H1 (cell line): ENCODE results near the gene AKT1. TPM values are rescaled to one million over a fixed set of nuclear protein-coding genes. Genes with fewer than 3 reads are reported as not detected.
A peak's percentile ranks its signal among the peaks of the same experiment; 100 is the strongest.

Source experiments
- CTCF ChIA-PET: fragments of 300-600 bp; sonication (Branson Sonifier 250); formaldehyde crosslinking; loops from one replicate; lab custom pipeline; 2021; ENCODE audit not compliant: partially characterized antibody; lab: Charles Lee
- POLR2A ChIA-PET: fragments of 300-600 bp; sonication (Branson Sonifier 250); formaldehyde crosslinking; loops from one replicate; lab custom pipeline; 2021; ENCODE audit warnings: inconsistent platforms; ENCODE audit not compliant: partially characterized antibody; lab: Charles Lee
- DNase-seq, 2 experiments: peaks; one replicate each; pipeline versions ENCODE4 v3.0.0 to v3.0.0-alpha.2; 2010 to 2022; ENCODE audit warnings: low spot score in 2 of 2, low read depth in 1 of 2, mixed read lengths in 1 of 2
- FAIRE-seq: peaks from 2 replicates; lab custom pipeline; 2011; peaks lifted over from hg19 to GRCh38; lab: Jason Lieb, UNC
- H2AFZ ChIP-seq: 2 replicates; pipeline ENCODE4 v1.8.1; 2012; ENCODE audit warnings: low read length, inconsistent platforms
- H2AK5ac ChIP-seq: 2 replicates; pipeline ENCODE4 v1.6.1; 2013; ENCODE audit warnings: low read depth, low read length
- H2BK120ac ChIP-seq: replicated peaks from 2 replicates; pipeline ENCODE3; 2013; ENCODE audit warnings: low read depth, low read length, inconsistent platforms
- H2BK12ac ChIP-seq: 2 replicates; pipeline ENCODE4 v1.6.1; 2013; ENCODE audit warnings: low read depth, low read length
- H2BK15ac ChIP-seq: 2 replicates; pipeline ENCODE4 v1.6.1; 2013; ENCODE audit warnings: low read length
- H2BK20ac ChIP-seq: 2 replicates; pipeline ENCODE4 v1.6.1; 2013; ENCODE audit warnings: low read length
- H2BK5ac ChIP-seq: 2 replicates; pipeline ENCODE4 v1.6.1; 2013; ENCODE audit warnings: low read depth, low read length
- H3K14ac ChIP-seq: 2 replicates; pipeline ENCODE4 v1.6.1; 2013; ENCODE audit warnings: inconsistent platforms; ENCODE audit not compliant: insufficient read length
- H3K18ac ChIP-seq: 2 replicates; pipeline ENCODE4 v1.6.1; 2013; ENCODE audit warnings: low read length; ENCODE audit errors: extremely low read depth
- H3K23ac ChIP-seq: 2 replicates; pipeline ENCODE4 v1.6.1; 2013; ENCODE audit warnings: inconsistent platforms; ENCODE audit not compliant: insufficient read length
- H3K23me2 ChIP-seq: 2 replicates; pipeline ENCODE4 v1.6.1; 2013; ENCODE audit warnings: low read depth, low read length
- H3K27ac ChIP-seq: 2 replicates; pipeline ENCODE4 v1.6.1; 2011; ENCODE audit warnings: low read depth, low read length, inconsistent platforms
- H3K27me3 ChIP-seq, 4 experiments: replicated peaks in 1 of 4; 1 replicate in 1 of 4; 2 replicates in 3 of 4; pipeline versions ENCODE4 v1.6.1 to v1.8.1; 2011 to 2013; ENCODE audit warnings: low read length in 3 of 4, mild to moderate bottlenecking in 3 of 4, inconsistent platforms in 2 of 4, mixed read lengths in 2 of 4, moderate library complexity in 1 of 4; ENCODE audit not compliant: control insufficient read depth in 3 of 4, insufficient read depth in 3 of 4; ENCODE audit errors: extremely low read depth in 1 of 4
- H3K36me3 ChIP-seq, 4 experiments: 2 replicates each; pipeline versions ENCODE4 v1.6.1 to v1.8.1; 2011 to 2013; ENCODE audit warnings: mild to moderate bottlenecking in 4 of 4, low read length in 3 of 4, moderate library complexity in 2 of 4, control low read depth in 1 of 4, inconsistent platforms in 1 of 4; ENCODE audit not compliant: insufficient read depth in 4 of 4, control insufficient read depth in 2 of 4
- H3K4ac ChIP-seq: replicated peaks from 2 replicates; pipeline ENCODE3; 2013; ENCODE audit warnings: low read length, low read depth, mixed read lengths, inconsistent platforms; ENCODE audit not compliant: insufficient read length
- H3K4me1 ChIP-seq, 4 experiments: replicated peaks in 1 of 4; 1 replicate in 1 of 4; 2 replicates in 3 of 4; pipeline versions ENCODE4 v1.6.1 to v1.8.1; 2011 to 2013; ENCODE audit warnings: low read length in 3 of 4, inconsistent platforms in 2 of 4, mixed read lengths in 1 of 4; ENCODE audit not compliant: insufficient read depth in 4 of 4, control insufficient read depth in 3 of 4
- H3K4me2 ChIP-seq, 2 experiments: 2 replicates each; pipeline versions ENCODE4 v1.6.1 to v1.8.1; 2011 to 2013; ENCODE audit warnings: low read depth in 2 of 2, low read length in 2 of 2, control low read depth in 1 of 2, inconsistent platforms in 1 of 2, mild to moderate bottlenecking in 1 of 2; ENCODE audit not compliant: insufficient read depth in 1 of 2
- H3K4me3 ChIP-seq, 4 experiments: fragments of 200-600, 300-600 bp in 1 of 4; sonication (generic), shearing (Covaris generic), sonication (Bioruptor Twin) in 1 of 4; 2 replicates each; pipeline versions ENCODE4 v1.5.1 to v1.8.1; 2011 to 2016; ENCODE audit warnings: low read length in 4 of 4, low read depth in 3 of 4, control low read depth in 2 of 4, inconsistent platforms in 2 of 4, mild to moderate bottlenecking in 2 of 4, mixed read lengths in 1 of 4, moderate library complexity in 1 of 4; ENCODE audit not compliant: insufficient read depth in 2 of 4; ENCODE audit errors: extremely low read depth in 1 of 4
- H3K56ac ChIP-seq: replicated peaks from 2 replicates; pipeline ENCODE3; 2013; ENCODE audit warnings: low read depth, mild to moderate bottlenecking, mixed read lengths, low read length, inconsistent platforms; ENCODE audit not compliant: insufficient read length
- H3K79me1 ChIP-seq: 2 replicates; pipeline ENCODE4 v1.6.1; 2013; ENCODE audit warnings: low read depth, low read length, control low read depth
- H3K79me2 ChIP-seq, 2 experiments: 2 replicates each; pipeline versions ENCODE4 v1.6.1 to v1.8.1; 2012 to 2013; ENCODE audit warnings: low read length in 2 of 2, mild to moderate bottlenecking in 2 of 2, inconsistent platforms in 1 of 2; ENCODE audit not compliant: insufficient read depth in 2 of 2, control insufficient read depth in 1 of 2
- H3K9ac ChIP-seq, 4 experiments: replicated peaks in 1 of 4; 1 replicate in 1 of 4; 2 replicates in 3 of 4; pipeline versions ENCODE4 v1.6.1 to v1.8.1; 2011 to 2013; ENCODE audit warnings: low read depth in 3 of 4, low read length in 3 of 4, control low read depth in 2 of 4, mild to moderate bottlenecking in 2 of 4, moderate library complexity in 2 of 4, inconsistent platforms in 1 of 4; ENCODE audit errors: extremely low read depth in 1 of 4
- H3K9me3 ChIP-seq, 2 experiments: 2 replicates each; pipeline versions ENCODE4 v1.6.1 to v1.8.1; 2012 to 2013; ENCODE audit warnings: mild to moderate bottlenecking in 2 of 2, moderate library complexity in 2 of 2, control low read depth in 1 of 2, inconsistent platforms in 1 of 2, low read depth in 1 of 2, low read length in 1 of 2, mixed read lengths in 1 of 2; ENCODE audit not compliant: insufficient read depth in 2 of 2
- H4K20me1 ChIP-seq, 2 experiments: replicated peaks in 1 of 2; 2 replicates each; pipeline versions ENCODE3 to v1.8.1; 2011 to 2013; ENCODE audit warnings: inconsistent platforms in 2 of 2, low read length in 2 of 2, mild to moderate bottlenecking in 1 of 2; ENCODE audit not compliant: insufficient read depth in 2 of 2, control insufficient read depth in 1 of 2
- H4K5ac ChIP-seq: 2 replicates; pipeline ENCODE4 v1.6.1; 2013; ENCODE audit warnings: low read length, low read depth, mixed read lengths, inconsistent platforms; ENCODE audit not compliant: insufficient read length
- H4K8ac ChIP-seq: 2 replicates; pipeline ENCODE4 v1.8.0; 2013; ENCODE audit warnings: mild to moderate bottlenecking, moderate library complexity, low read length, inconsistent platforms; ENCODE audit not compliant: insufficient read depth; ENCODE audit errors: extremely low read depth
- H4K91ac ChIP-seq: replicated peaks from 2 replicates; pipeline ENCODE3; 2013; ENCODE audit warnings: low read length, mixed read lengths, inconsistent platforms; ENCODE audit not compliant: insufficient read length
- CHD1 ChIP-seq: IDR thresholded peaks from 2 replicates; pipeline ENCODE4 v1.6.1; 2012; ENCODE audit warnings: low read depth, low read length, improper control_type of control experiment
- CREB1 ChIP-seq: IDR thresholded peaks from 2 replicates; pipeline ENCODE4 v1.6.1; 2012; ENCODE audit warnings: inconsistent platforms
- FOSL1 ChIP-seq: IDR thresholded peaks from 2 replicates; pipeline ENCODE4 v1.6.1; 2011; ENCODE audit warnings: mild to moderate bottlenecking, low read depth, low read length, moderate library complexity; ENCODE audit not compliant: insufficient read depth
- KDM4A ChIP-seq: IDR thresholded peaks from one replicate; pipeline ENCODE4 v1.7.1; 2012; ENCODE audit warnings: low read depth, mild to moderate bottlenecking, moderate library complexity, low read length, inconsistent platforms; ENCODE audit not compliant: severe bottlenecking
- PHF8 ChIP-seq: fragments of 200-600 bp; sonication (generic); conservative IDR thresholded peaks from 2 replicates; pipeline ENCODE4 v1.7.1; 2012; ENCODE audit warnings: low read depth, mild to moderate bottlenecking, inconsistent platforms, low read length, moderate library complexity
- SP1 ChIP-seq: IDR thresholded peaks from 2 replicates; pipeline ENCODE4 v1.6.1; 2011; ENCODE audit warnings: low read depth, low read length
- WGBS, 2 experiments: shearing (Covaris generic) in 1 of 2; methylation state at CpG; one replicate each; pipeline versions ENCODE4 v1.1.6 to v1.1.7; 2013 to 2015; ENCODE audit warnings: low lambda C conversion rate in 2 of 2, mixed read lengths in 2 of 2, inconsistent platforms in 1 of 2, low coverage in 1 of 2, missing lambda C conversion rate in 1 of 2; ENCODE audit not compliant: insufficient replicate concordance in 2 of 2, insufficient coverage in 1 of 2, insufficient read length in 1 of 2; ENCODE audit errors: extremely low coverage in 1 of 2, missing lambda C conversion rate in 1 of 2; 5-methylcytosine and 5-hydroxymethylcytosine counted together
- polyA plus RNA-seq, 7 experiments: library from polyadenylated mRNA; depleted of rRNA in 3 of 7; stranded (reverse) in 5 of 7; unstranded in 2 of 7; fragments of >200 nt in 5 of 7; fragments of 200-250 nt in 2 of 7; gene quantifications; 1 replicate in 5 of 7; 2 replicates in 1 of 7; 4 replicates in 1 of 7; pipeline versions ENCODE4 v1.2.1 to v1.2.3, GENCODE V29; 2011 to 2013; ENCODE audit warnings: missing spikeins in 2 of 7, mixed read lengths in 2 of 7
- total RNA-seq: library from RNA; stranded (reverse); fragmentation: NEBNext Ultra II Directional; extraction: Animal tissue kit (Norgen Biotek cat#: 25700); gene quantifications from 2 replicates; pipeline ENCODE4 v1.2.1, GENCODE V29; 2021
- TF ChIP-seq, protein P1 (sequence below), 3 experiments: IDR thresholded peaks; 1 replicate in 2 of 3; 2 replicates in 1 of 3; pipeline versions ENCODE4 v1.5.1 to v1.6.1; 2011; ENCODE audit warnings: low read length in 3 of 3, mild to moderate bottlenecking in 3 of 3, inconsistent platforms in 2 of 3, low read depth in 1 of 3, moderate library complexity in 1 of 3; ENCODE audit not compliant: insufficient read depth in 1 of 3; ENCODE audit errors: control extremely low read depth in 1 of 3

AKT1 gene
- total and polyA plus RNA-seq, 2 of the 8 experiments (the other 6 are each of a cell fraction or from before 2014, with no cell fraction given): 68.1 to 71.5 TPM

GRCh38 chr14:104752735-104753527, 42.6 kb downstream of the AKT1 start, which contains the start of gene SIVA1:
Gene SIVA1 (plus strand): TSS chr14:104753147. CDS start chr14:104753202, 55 bp downstream.
- no peak for FAIRE-seq
- peaks cover 0 to 13% (median 5%) of the 10 kb centered on the region in 4 experiments; a peak in 6 of 7 replicates for H3K4me1 ChIP-seq
- no peak within 1 kb of the TSS for H3K14ac ChIP-seq
- TF ChIP-seq SP1: peak; percentile 91
- TF ChIP-seq FOSL1: no peak
- peak; percentile 91 for TF ChIP-seq KDM4A
- TF ChIP-seq, protein P1, sequence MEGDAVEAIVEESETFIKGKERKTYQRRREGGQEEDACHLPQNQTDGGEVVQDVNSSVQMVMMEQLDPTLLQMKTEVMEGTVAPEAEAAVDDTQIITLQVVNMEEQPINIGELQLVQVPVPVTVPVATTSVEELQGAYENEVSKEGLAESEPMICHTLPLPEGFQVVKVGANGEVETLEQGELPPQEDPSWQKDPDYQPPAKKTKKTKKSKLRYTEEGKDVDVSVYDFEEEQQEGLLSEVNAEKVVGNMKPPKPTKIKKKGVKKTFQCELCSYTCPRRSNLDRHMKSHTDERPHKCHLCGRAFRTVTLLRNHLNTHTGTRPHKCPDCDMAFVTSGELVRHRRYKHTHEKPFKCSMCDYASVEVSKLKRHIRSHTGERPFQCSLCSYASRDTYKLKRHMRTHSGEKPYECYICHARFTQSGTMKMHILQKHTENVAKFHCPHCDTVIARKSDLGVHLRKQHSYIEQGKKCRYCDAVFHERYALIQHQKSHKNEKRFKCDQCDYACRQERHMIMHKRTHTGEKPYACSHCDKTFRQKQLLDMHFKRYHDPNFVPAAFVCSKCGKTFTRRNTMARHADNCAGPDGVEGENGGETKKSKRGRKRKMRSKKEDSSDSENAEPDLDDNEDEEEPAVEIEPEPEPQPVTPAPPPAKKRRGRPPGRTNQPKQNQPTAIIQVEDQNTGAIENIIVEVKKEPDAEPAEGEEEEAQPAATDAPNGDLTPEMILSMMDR (IDR thresholded peaks at IDR 0.05; ENCODE audit: control extremely low read depth in 1 of 3, insufficient read depth in 1 of 3, low read depth in 1 of 3, low read length in 3 of 3): no peak
- TF ChIP-seq CREB1: peak; percentile 98
- peak; percentile 98 for TF ChIP-seq PHF8
- TF ChIP-seq CHD1: no peak

More at GRCh38 chr14:104752735-104753527, 42.6 kb downstream of the AKT1 start, which contains the start of gene SIVA1:
- peak within 1 kb of the TSS; percentile 89; the same call in 1 of the 2 replicates for H2AFZ ChIP-seq
- peaks cover 10 to 45% of the 10 kb centered on the region in 2 experiments; a peak in 3 of 4 replicates for H3K79me2 ChIP-seq
- H3K4me2 ChIP-seq: peak within 1 kb of the TSS; percentile 73 to 87
- 0 out of 2 replicates have a peak within 1 kb of the TSS, but pooled peaks have one; percentile 75 for H2BK12ac ChIP-seq
- peak within 1 kb of the TSS; percentile 81 for H3K56ac ChIP-seq
- peak within 1 kb of the TSS; percentile 91 for H4K91ac ChIP-seq
- peaks cover 24% of the 10 kb centered on the region for H3K79me1 ChIP-seq
- H3K9ac ChIP-seq: peak within 1 kb of the TSS; percentile 81 to 93 (median 93)
- H3K23ac ChIP-seq: no peak within 1 kb of the TSS
- ChIA-PET CTCF (interaction anchor here (0.7 to 2.6 kb wide), 13 partner anchors 11 to 804 kb away, joined by 3 to 11 read pairs (median 4); partner anchors contain the start of genes ADSS1 and ZBTB42), POLR2A (interaction anchor here (0.8 to 2.9 kb wide), 22 partner anchors 8 to 142 kb away, joined by 3 to 21 read pairs (median 4); no protein-coding TSS in a partner anchor)
- peak; percentile 95 to 100 for DNase-seq
- peaks cover 18 to 40% of the 10 kb centered on the region in 2 experiments for H4K20me1 ChIP-seq
- H3K27ac ChIP-seq: peak within 1 kb of the TSS; percentile 85
- H2AK5ac ChIP-seq: no peak within 1 kb of the TSS
- H3K27me3 ChIP-seq: no peaks in the 10 kb centered on the region; a peak in 1 of 7 replicates
- peak within 1 kb of the TSS; percentile 93 for H3K18ac ChIP-seq
- H2BK20ac ChIP-seq: no peak within 1 kb of the TSS
- H4K8ac ChIP-seq: peak within 1 kb of the TSS; percentile 98
- H3K23me2 ChIP-seq: peaks cover 5% of the 10 kb centered on the region; the same call in 1 of the 2 replicates
- H2BK15ac ChIP-seq: peak within 1 kb of the TSS; percentile 61; the same call in 1 of the 2 replicates
- H3K36me3 ChIP-seq: peaks cover 8 to 28% (median 18%) of the 10 kb centered on the region in 4 experiments; a peak in 7 of 8 replicates
- peak within 1 kb of the TSS; percentile 86 to 97 (median 94) for H3K4me3 ChIP-seq
- peak within 1 kb of the TSS; percentile 96 for H2BK5ac ChIP-seq
- 2% methylated on average over 63 of the region's 95 CpGs; no CpG with 5 or more reads in 1 of the 2 experiments for WGBS, 2 experiments
- no peak within 1 kb of the TSS for H2BK120ac ChIP-seq
- H3K4ac ChIP-seq: peak within 1 kb of the TSS; percentile 55
- H4K5ac ChIP-seq: no peak within 1 kb of the TSS
- peaks cover 10 to 25% of the 10 kb centered on the region in 2 experiments for H3K9me3 ChIP-seq
